ENCODE data around the gene CLEC5A.
"Not testable (repeated sequence)": the region's sequence is repeated elsewhere in the genome, so short reads cannot be mapped to it uniquely, and the experiment has no call there.

CLEC5A gene

DNA sequence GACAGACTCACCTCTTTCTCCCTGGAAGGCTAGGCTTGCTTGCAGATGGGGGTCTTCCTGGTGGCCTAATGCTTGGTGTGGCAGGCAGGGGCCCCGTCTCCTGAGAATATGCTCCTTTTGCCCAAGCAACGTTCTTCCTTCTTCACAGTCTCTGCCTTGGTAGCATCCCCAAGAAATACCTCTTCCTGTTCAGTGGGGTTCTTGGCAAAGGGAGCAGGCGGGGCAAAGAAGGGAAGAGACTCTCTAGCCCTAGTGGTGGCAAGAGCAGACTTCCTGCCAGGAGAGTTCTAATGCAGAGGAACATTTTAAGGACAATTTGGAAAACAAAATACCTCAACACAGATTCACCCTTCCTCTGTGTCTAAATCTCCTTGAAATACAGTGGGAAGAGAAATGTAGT, at the start of gene CLEC5A:
Gene CLEC5A (minus strand): TSS at position 179 of the 400 bp plus-strand sequence. CDS start 682 bp downstream, outside the sequence.
- DNase-seq (ENCODE audit: low read depth, low spot score), result no peak
- peak within 1 kb of the TSS; percentile 79 for H3K27ac ChIP-seq

DNA sequence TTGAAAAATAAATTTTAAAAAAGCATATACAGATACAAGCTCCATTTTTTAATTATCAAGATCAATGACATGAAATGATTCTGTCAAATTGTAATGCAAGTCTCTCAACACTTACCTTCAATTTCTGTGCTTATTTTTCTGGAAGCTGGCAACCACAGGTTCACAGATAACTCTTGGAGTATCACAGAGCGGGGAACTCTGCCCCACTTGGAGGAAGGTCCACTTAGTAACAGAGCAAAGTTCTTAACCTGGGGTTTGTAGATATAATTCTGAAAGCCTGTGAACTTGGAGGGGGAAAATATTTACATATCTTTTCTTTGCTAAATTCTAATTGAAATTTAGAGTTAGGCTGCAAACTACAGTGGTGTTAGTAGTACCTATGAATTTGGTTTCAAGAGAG, 46.6 kb upstream of the CLEC5A start:
- H3K27ac ChIP-seq, result no peak overlapping the region
- DNase-seq (ENCODE audit: low read depth, low spot score), result no peak

DNA sequence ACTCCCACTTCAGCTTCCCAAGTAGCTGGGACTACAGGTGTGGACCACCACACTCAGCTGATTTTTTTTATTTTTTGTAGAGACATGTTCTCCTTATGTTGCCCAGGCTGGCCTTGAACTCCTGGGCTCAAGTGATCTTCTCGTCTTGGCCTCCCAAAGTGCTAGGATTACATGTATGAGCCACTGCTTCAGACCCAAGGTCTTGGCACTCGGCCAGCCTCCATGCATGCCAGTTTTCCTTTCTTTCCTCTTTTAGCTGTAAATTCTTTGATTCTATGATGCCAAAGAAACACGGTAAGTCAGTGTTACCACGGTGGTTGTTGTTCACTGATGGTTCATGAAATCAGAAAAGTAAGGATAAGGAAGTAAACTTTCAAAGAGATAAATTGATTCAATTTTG, 45.9 kb upstream of the CLEC5A start:
- H3K27ac ChIP-seq, result no peak overlapping the region
- no peak for DNase-seq (ENCODE audit: low read depth, low spot score)

DNA sequence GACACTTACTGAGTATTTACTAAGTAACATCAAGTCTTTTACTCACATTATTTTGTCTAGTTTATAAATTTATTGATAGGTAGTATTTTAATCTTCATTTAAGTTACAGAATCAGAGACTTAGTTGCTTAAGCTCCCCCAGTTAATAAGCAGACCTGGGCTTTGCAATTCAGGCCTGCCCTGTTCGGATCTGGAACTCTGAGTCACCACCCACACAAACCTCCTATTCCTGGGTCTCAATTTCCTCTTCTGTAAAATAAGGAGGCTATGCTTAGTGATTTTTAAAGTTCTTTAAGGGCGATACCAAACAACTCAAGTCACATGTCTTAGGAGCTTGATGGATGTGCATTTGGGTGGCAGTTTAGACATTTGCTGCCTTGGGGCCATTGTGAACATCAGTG, 45.4 kb upstream of the CLEC5A start:
- no peak overlapping the region for H3K27ac ChIP-seq
- DNase-seq (ENCODE audit: low read depth, low spot score), result no peak

DNA sequence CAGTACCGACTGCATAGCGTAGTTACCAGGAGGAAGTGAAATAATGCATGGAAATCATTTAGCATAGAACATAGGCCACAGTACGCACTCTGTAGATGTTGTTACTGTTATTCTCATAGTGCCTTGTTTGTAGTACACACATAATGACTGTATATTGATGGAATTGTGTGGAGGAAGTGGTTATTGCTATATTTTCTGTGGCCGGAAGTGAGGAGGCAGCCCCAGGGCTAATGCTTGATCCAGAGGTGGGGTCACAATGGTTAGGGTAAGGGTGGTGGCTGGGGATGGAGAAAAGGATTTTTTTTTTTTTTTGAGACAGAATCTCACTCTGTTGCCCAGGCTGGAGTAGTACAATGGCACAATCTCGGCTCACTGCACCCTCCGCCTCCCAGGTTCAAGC, 44.4 kb upstream of the CLEC5A start:
- H3K27ac ChIP-seq, result no peak overlapping the region
- no peak for DNase-seq (ENCODE audit: low read depth, low spot score)

DNA sequence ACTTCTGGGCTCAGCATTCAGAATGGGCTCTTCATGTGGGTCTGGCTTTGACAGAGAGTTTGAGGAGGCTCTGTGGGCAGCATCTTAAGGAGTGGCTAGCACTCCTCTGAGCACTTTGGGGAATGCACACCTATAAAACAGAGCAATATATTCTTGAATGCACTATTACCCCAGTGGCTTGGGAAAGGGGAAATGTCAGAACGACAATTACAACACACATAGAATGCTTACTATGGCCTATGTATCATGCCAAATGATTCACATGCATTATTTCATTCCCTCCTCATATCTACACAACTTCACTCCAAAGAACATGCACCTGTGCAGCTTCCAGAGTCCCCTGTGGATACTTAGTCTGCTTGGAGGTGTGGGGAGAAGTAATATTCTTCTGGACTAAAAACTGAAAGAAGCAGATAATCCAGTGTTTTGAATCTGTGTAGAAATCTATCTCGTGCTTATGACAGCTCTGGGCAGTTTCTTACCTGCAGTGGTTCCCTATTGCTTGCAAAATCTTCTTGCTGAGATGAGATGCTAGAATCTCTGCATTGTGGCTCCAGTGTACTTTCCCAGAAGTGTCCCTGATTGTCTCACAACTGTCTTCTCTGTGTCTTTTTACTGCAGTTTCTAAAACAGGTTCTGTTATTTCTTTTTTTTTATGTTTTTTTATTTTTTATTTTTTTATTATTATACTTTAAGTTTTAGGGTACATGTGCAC, 43.4 kb upstream of the CLEC5A start:
- no peak overlapping the region for H3K27ac ChIP-seq
- DNase-seq (ENCODE audit: low read depth, low spot score), result no peak

DNA sequence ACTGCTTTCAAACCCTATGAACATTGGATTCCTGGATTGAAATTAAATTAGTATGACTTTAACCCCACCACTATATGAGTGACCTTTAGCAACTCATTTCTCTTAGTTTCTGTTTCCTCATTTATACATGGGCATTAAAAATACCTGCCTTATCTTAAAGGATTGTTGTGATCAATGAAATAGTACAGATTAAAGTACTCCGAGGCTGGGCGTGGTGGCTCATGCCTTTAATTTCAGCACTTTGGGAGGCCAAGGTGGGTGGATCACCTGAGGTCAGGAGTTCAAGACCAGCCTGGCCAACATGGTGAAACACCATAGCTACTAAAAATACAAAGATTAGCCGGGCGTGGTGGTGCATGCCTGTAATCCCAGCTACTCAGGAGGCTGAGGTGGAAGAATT, 41.0 kb upstream of the CLEC5A start:
- not testable (repeated sequence) for H3K27ac ChIP-seq; DNase-seq (ENCODE audit: low read depth, low spot score)

DNA sequence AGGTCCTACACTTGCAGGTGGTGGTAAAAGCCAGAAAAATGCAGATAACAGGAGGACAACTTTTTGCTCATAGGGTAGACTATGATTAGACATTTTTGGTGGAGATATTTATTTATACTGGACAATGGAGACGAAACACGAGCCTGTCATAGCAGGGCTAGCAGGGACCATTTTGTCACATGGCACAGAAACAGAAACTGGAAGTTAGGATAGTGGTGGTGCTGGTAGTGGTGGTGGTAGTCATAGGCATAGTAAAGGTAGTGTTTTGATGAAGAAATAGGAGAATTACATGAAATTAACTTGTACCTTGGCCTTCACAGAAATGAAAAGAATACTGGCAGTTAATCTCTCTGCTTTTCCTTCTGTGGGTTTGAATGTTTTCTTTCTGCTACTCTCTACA, 40.1 kb upstream of the CLEC5A start:
- DNase-seq (ENCODE audit: low read depth, low spot score), result no peak
- H3K27ac ChIP-seq, result no peak overlapping the region

DNA sequence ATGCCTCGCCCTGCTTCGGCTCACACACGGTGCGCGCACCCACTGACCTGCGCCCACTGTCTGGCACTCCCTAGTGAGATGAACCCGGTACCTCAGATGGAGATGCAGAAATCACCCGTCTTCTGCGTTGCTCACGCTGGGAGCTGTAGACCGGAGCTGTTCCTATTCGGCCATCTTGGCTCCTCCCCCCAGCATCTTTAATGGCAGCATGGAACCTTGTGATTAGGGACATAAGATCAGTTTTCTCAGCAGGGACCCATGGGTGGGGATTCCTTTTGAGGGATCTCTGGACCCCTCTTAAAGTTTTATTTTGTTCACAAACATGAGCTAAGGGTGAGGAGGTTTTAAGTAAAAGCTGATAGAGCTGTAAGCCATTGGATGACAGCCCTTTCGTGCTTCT, 39.2 kb upstream of the CLEC5A start:
- not testable (repeated sequence) for H3K27ac ChIP-seq; DNase-seq (ENCODE audit: low read depth, low spot score)

DNA sequence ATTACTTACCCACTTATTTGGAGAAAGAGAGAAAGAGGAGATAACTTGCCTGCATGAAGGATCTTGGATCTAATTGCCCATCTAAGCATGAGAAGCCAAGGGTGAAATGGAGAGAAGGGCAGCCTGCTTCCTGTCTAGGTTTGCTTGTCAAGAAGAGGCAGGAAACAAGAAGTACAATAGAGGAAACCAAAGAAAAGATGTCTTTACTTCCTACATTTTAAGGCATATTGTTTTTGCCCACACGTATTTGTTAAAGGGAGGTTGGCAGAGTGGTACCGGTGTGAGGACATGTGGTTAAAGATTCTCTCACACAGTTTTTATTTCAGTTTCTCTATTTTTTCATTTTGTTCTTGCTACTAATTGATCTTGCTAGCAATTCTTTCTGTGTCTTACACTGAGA, 32.8 kb upstream of the CLEC5A start:
- no peak for DNase-seq (ENCODE audit: low read depth, low spot score)
- H3K27ac ChIP-seq, result no peak overlapping the region

DNA sequence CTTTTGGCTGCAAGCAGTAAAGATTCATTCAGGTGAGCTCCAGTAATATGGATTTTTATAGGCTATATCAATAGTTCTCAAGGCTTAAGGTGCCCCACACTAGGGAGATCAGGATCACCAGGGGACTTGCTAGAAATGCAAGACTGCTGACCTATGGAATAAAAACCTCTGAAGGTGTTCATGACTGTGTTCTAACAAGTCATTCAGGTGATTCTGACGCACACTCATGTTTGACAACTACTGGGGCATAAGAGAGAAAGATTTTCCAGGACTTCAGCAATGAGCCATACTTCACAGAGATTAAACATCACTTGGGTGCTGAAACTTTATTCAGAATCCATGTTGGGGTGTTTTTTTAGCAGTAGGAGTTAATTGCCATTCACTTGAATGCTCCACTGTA, 31.6 kb upstream of the CLEC5A start:
- DNase-seq (ENCODE audit: low read depth, low spot score), result no peak
- H3K27ac ChIP-seq, result no peak overlapping the region

DNA sequence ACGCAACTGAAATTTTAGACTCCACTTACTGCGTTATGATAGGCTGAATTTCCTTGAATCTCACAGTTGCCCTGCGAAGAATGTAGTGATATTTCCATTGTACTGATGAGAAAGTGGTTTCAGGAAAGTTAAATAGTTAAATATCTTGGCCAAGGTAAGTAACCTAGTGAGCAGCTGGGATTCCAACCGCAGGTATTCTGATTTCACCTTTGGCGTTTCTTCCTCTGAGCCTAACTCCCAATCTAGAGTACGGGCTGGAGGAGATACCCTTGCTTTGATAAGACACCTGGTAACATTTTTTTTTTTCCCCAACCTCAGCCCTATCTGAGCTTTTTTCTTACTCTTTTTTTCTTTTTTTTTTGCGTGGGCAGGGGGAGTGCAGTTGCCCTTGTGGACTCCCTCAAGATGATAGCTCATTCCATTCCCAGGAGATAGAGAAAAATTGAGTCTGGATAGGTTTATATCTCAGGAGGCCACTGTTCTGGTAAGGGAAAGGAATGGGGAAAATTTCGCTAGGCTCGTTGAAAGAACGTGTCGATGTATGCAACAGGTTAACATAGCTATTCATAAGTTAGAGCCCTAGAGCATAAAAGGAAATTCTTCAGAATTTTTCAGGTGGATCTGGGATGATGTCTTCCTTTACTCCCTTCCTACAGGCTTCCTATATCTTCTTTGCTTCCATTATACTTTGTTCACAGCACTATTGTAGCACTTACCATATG, 29.9 kb upstream of the CLEC5A start:
- no peak overlapping the region for H3K27ac ChIP-seq
- no peak for DNase-seq (ENCODE audit: low read depth, low spot score)

DNA sequence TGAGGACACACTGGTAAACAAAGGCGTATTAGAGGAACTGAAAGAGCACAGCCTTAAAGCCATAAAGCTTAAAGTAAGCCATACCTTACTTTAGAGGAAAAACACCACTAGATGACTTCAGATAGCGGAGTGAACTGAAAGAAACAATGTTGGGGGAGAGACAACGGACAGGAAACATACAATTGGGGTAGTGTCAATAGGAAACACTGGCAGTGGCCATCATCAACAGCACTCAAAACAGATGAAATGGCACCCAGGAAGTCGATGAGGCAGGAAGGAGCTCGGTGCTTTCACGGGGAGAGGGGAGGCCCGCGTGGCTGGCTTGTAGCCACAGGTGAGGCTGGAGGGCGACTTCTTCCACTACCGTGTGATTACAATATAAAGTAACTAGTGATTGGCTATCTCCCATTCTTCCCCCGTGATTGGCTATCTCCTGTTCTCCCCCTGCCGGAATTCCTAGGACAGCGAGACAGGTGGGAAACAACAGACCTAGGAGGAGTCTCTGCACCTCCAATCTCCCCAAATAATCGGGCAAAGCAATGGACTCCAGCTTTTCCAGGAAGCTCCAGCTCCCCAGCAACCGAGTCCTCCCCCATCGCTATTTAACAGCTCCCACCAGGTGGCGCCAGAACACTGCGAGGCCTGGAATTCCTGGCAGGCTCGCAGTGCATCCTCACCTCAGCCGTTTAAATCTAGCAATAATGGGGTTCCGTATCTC, 29.2 kb upstream of the CLEC5A start:
- peak overlapping the region; percentile 3 for H3K27ac ChIP-seq
- no peak for DNase-seq (ENCODE audit: low read depth, low spot score)

DNA sequence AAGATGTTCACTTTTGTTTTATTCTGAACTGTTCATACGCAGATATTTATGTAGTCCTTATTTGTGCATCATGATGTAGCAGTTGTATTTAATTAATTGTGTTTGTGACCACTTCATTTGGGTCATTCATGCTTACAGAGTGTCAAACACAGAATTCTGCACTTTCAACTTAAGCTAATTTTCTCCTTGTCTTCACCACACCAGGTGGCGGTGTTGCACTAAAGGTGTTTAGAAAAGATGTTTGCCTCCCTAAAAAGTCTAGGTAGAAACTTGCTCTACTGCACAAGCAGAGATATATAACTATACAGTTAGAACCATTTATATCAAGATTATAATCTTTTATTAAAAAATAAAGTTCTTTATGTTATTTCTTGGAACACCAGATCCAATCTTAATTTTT, 28.1 kb upstream of the CLEC5A start:
- no peak for DNase-seq (ENCODE audit: low read depth, low spot score)
- H3K27ac ChIP-seq, result no peak overlapping the region

DNA sequence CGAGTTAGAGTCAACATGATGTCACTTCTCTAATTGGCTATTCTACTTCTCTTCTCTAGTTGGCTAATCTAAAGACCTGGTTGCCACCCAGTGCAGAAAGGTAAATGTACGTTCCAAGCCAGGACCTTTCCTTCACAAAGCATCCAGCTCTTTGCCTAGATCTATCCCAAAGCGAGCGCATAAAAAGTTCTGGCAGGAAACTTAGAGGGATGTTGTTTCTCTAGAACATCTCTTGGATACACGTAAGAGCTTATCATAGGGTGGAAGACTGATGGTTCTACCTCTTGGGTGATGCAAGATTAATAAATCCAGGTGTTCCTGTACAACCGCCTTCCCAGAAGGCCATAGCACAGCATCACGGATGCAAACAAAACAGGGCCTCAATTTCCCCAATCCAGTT, 26.9 kb upstream of the CLEC5A start, which contains the start of gene TAS2R38:
Gene TAS2R38 (minus strand): TSS at position 101 of the 400 bp plus-strand sequence. CDS start 84 bp downstream, at position 17.
- H3K27ac ChIP-seq, result no peak within 1 kb of the TSS
- no peak for DNase-seq (ENCODE audit: low read depth, low spot score)

DNA sequence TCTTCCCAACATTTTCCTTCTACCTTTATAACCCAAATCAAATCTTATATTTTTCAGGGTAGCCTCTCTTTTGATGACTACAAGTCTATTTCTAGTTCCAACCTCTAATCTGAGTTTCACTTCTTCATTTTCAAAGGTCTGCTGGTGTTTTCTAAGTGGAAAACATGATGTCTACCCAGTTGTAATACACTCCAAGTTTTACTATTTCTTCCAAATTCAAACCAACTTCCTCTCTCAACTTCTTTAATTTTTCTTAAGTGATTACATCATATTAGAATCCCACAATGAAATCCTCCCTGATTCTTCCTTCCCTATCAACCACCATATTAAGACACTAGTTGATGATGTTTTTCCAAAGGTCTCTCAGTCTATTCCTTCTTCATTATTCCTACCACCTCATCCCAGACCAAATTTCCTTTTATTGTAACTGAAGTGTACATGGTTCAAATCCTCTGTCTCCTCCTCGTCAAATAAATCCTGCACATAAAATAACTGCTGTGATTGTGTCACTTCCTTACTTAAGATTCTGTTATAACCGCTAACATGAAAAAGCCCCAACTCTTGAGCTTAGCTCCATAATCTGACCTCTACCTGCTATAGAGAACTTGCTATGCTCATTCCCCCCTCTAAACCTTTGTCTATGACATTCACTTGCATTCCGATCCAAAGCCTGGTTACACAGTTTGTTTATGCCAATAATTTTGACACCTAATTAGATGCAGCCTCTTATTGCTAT, 14.1 kb upstream of the CLEC5A start:
- no peak for DNase-seq (ENCODE audit: low read depth, low spot score)
- no peak overlapping the region for H3K27ac ChIP-seq

DNA sequence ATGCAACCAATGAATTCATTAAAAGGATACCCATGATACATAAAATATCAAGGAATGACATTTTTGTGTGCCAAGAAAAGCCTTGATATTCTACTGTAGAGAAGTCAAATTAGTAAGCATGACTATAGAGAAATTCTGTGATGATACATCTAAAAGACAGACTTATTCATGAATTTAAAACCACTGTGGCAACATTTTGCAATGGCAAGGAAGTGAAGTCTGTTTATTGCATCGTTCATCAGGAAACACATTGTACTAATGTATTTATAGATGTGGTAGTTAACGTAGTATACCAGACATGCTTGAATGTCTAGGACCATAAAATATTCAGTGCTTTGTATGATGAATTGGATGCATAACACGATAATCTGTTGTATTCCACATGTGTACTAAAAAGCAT, 9.3 kb upstream of the CLEC5A start:
- H3K27ac ChIP-seq, result peak overlapping the region; percentile 65
- peak; percentile 60 for DNase-seq (ENCODE audit: low read depth, low spot score)

DNA sequence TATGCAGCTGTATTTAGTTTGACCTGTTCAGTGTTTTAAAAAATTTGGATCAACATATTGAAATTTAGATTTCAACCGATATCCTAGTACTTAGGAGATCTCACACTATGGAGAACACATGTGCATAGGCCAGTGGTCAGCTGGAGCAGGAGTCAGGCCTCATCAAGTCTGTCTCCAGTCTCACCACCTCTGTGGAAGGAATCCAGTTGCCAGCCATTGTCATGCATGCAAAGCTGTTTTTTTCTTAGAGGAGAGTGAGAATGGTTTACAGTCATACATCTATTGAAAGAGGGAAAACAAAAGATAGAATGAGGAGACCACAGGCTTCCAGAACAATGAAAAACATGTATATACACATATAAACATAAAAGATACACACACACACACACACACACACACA, 7.6 kb upstream of the CLEC5A start:
- no peak for DNase-seq (ENCODE audit: low read depth, low spot score)
- no peak overlapping the region for H3K27ac ChIP-seq

DNA sequence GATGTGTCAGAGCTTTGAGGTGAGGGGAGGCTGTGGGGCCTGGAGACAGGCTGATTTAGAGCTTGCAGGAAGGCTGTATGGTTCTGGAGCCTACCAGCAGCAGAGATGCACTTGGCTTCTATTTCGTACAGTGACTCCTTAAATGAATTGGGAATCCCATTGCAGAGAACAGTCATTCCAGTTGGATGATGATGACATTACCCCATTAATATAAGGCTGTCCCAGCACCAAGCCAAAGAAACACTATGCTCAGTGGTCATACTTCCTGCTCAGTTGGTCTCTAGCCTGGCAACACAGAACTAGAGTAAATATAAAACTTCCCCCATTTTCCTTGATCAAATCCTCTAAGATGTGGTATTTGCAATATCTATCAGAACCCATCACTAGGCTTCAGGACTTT, 5.7 kb upstream of the CLEC5A start:
- DNase-seq (ENCODE audit: low read depth, low spot score), result no peak
- no peak overlapping the region for H3K27ac ChIP-seq

DNA sequence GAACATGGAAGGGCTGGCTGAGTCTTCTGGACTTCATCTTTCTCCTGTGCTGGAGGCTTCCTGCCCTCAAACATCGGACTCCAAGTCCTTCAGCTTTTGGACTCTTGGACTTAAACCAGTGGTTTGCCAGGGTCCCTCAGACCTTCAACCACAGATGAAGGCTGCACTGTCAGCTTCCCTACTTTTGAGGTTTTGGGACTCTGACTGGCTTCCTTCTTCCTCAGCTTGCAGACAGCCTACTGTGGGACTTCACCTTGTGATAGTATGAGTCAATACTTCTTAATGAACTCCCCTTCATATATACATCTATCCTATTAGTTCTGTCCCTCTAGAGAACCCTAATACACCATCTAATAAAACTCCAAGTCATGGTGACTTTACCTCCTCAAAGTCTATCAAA, 4.0 kb upstream of the CLEC5A start:
- H3K27ac ChIP-seq, result no peak overlapping the region
- no peak for DNase-seq (ENCODE audit: low read depth, low spot score)

DNA sequence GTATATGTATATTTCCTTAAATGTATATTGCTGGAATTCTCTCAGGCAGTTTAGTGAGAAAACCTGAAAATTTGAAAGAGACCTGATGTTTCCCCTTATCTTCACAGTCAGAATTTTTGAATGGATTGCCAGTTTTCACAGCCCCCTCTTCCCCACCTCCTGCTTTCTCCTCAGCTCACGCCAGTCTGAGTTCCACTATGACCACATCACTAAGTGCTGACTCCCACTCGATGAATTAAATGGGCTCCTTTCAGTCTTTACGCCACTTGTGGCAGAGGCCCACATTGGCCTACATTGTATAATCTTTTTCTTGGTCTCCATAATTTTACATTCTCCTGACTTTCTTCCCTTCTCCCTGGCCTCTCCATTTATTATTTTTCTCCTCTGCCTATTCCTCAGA, 3.1 kb upstream of the CLEC5A start:
- no peak for DNase-seq (ENCODE audit: low read depth, low spot score)
- no peak overlapping the region for H3K27ac ChIP-seq
